ENCODE measurements around the gene PRKACG.
"Not testable (repeated sequence)": the region's sequence is repeated elsewhere in the genome, so short reads cannot be mapped to it uniquely, and the experiment has no call there.

Gene PRKACG

GRCh38 chr9:69003051-69003450 is 10.9 kb downstream of the PRKACG start:
- Histone ChIP-seq H3K27ac (ENCODE audit: low read length) (no peak overlapping the region), H3K4me1 (ENCODE audit: control insufficient read depth, insufficient read depth, low read length) (peaks cover 5% of the 10 kb centered on the region), H3K27me3 (ENCODE audit: control insufficient read depth in 1 of 2, insufficient read depth in 2 of 2, low read length in 2 of 2) (no peaks in the 10 kb centered on the region), H3K4me3 (ENCODE audit: low read length in 2 of 2) (no peak overlapping the region), H3K9ac (ENCODE audit: low read length in 2 of 2) (no peak overlapping the region), H3K36me3 (ENCODE audit: control insufficient read depth in 2 of 2, insufficient read depth in 2 of 2, low read length in 2 of 2) (no peaks in the 10 kb centered on the region), H3K9me3 (ENCODE audit: control insufficient read depth in 2 of 2, low read length in 2 of 2) (no peaks in the 10 kb centered on the region)

GRCh38 chr9:69001921-69002320 is 12.0 kb downstream of the PRKACG start:
- Histone ChIP-seq H3K4me1 (ENCODE audit: control insufficient read depth, insufficient read depth, low read length) (peaks cover 5% of the 10 kb centered on the region), H3K9me3 (ENCODE audit: control insufficient read depth in 2 of 2, low read length in 2 of 2) (no peaks in the 10 kb centered on the region), H3K9ac (ENCODE audit: low read length in 2 of 2) (no peak overlapping the region), H3K36me3 (ENCODE audit: control insufficient read depth in 2 of 2, insufficient read depth in 2 of 2, low read length in 2 of 2) (no peaks in the 10 kb centered on the region), H3K4me3 (ENCODE audit: low read length in 2 of 2) (no peak overlapping the region), H3K27me3 (ENCODE audit: control insufficient read depth in 1 of 2, insufficient read depth in 2 of 2, low read length in 2 of 2) (no peaks in the 10 kb centered on the region), H3K27ac (ENCODE audit: low read length) (no peak overlapping the region)

GRCh38 chr9:68999393-69000105 is 14.4 kb downstream of the PRKACG start:
- H3K27ac ChIP-seq (ENCODE audit: low read length) = no peak overlapping the region
- H3K4me3 ChIP-seq (ENCODE audit: low read length in 2 of 2) = no peak overlapping the region
- peaks cover 5% of the 10 kb centered on the region for H3K4me1 ChIP-seq (ENCODE audit: control insufficient read depth, insufficient read depth, low read length)
- H3K9me3 ChIP-seq (ENCODE audit: control insufficient read depth in 2 of 2, low read length in 2 of 2) = no peaks in the 10 kb centered on the region
- H3K27me3 ChIP-seq (ENCODE audit: control insufficient read depth in 1 of 2, insufficient read depth in 2 of 2, low read length in 2 of 2) = no peaks in the 10 kb centered on the region
- H3K36me3 ChIP-seq (ENCODE audit: control insufficient read depth in 2 of 2, insufficient read depth in 2 of 2, low read length in 2 of 2) = no peaks in the 10 kb centered on the region
- H3K9ac ChIP-seq (ENCODE audit: low read length in 2 of 2) = no peak overlapping the region

- H3K9me3 ChIP-seq (ENCODE audit: control insufficient read depth in 2 of 2, low read length in 2 of 2) = no peaks in the 10 kb centered on the region
- H3K27ac ChIP-seq (ENCODE audit: low read length) = no peak overlapping the region
- H3K4me1 ChIP-seq (ENCODE audit: control insufficient read depth, insufficient read depth, low read length) = peaks cover 5% of the 10 kb centered on the region
- H3K4me3 ChIP-seq (ENCODE audit: low read length in 2 of 2) = no peak overlapping the region
- no peaks in the 10 kb centered on the region for H3K36me3 ChIP-seq (ENCODE audit: control insufficient read depth in 2 of 2, insufficient read depth in 2 of 2, low read length in 2 of 2)
- no peaks in the 10 kb centered on the region for H3K27me3 ChIP-seq (ENCODE audit: control insufficient read depth in 1 of 2, insufficient read depth in 2 of 2, low read length in 2 of 2)
- no peak overlapping the region for H3K9ac ChIP-seq (ENCODE audit: low read length in 2 of 2)
These were observed 15.1 kb downstream of the PRKACG start for GRCh38 chr9:68998812-68999211.

- Histone ChIP-seq H3K9ac (ENCODE audit: low read length in 2 of 2) (no peak overlapping the region), H3K36me3 (ENCODE audit: control insufficient read depth in 2 of 2, insufficient read depth in 2 of 2, low read length in 2 of 2) (no peaks in the 10 kb centered on the region), H3K4me1 (ENCODE audit: control insufficient read depth, insufficient read depth, low read length) (peaks cover 5% of the 10 kb centered on the region), H3K9me3 (ENCODE audit: control insufficient read depth in 2 of 2, low read length in 2 of 2) (no peaks in the 10 kb centered on the region), H3K27ac (ENCODE audit: low read length) (no peak overlapping the region), H3K27me3 (ENCODE audit: control insufficient read depth in 1 of 2, insufficient read depth in 2 of 2, low read length in 2 of 2) (no peaks in the 10 kb centered on the region), H3K4me3 (ENCODE audit: low read length in 2 of 2) (no peak overlapping the region)
These were observed 15.5 kb downstream of the PRKACG start for GRCh38 chr9:68998385-68998784.

- Histone ChIP-seq H3K9ac (ENCODE audit: low read length in 2 of 2) (no peak overlapping the region), H3K9me3 (ENCODE audit: control insufficient read depth in 2 of 2, low read length in 2 of 2) (no peaks in the 10 kb centered on the region), H3K27me3 (ENCODE audit: control insufficient read depth in 1 of 2, insufficient read depth in 2 of 2, low read length in 2 of 2) (no peaks in the 10 kb centered on the region), H3K4me3 (ENCODE audit: low read length in 2 of 2) (no peak overlapping the region), H3K4me1 (ENCODE audit: control insufficient read depth, insufficient read depth, low read length) (peaks cover 5% of the 10 kb centered on the region), H3K36me3 (ENCODE audit: control insufficient read depth in 2 of 2, insufficient read depth in 2 of 2, low read length in 2 of 2) (no peaks in the 10 kb centered on the region), H3K27ac (ENCODE audit: low read length) (no peak overlapping the region)
These were observed 16.2 kb downstream of the PRKACG start for GRCh38 chr9:68997666-68998065.

- H3K9ac ChIP-seq (ENCODE audit: low read length in 2 of 2) = no peak overlapping the region
- no peaks in the 10 kb centered on the region for H3K9me3 ChIP-seq (ENCODE audit: control insufficient read depth in 2 of 2, low read length in 2 of 2)
- no peak overlapping the region for H3K27ac ChIP-seq (ENCODE audit: low read length)
- no peak overlapping the region for H3K4me3 ChIP-seq (ENCODE audit: low read length in 2 of 2)
- H3K4me1 ChIP-seq (ENCODE audit: control insufficient read depth, insufficient read depth, low read length) = peaks cover 5% of the 10 kb centered on the region
- H3K27me3 ChIP-seq (ENCODE audit: control insufficient read depth in 1 of 2, insufficient read depth in 2 of 2, low read length in 2 of 2) = no peaks in the 10 kb centered on the region
- no peaks in the 10 kb centered on the region for H3K36me3 ChIP-seq (ENCODE audit: control insufficient read depth in 2 of 2, insufficient read depth in 2 of 2, low read length in 2 of 2)
These were observed 17.5 kb downstream of the PRKACG start for GRCh38 chr9:68996462-68996861.

GRCh38 chr9:68995776-68996175 is 18.1 kb downstream of the PRKACG start:
- H3K27ac ChIP-seq (ENCODE audit: low read length) = no peak overlapping the region
- H3K4me3 ChIP-seq (ENCODE audit: low read length in 2 of 2) = no peak overlapping the region
- no peaks in the 10 kb centered on the region for H3K9me3 ChIP-seq (ENCODE audit: control insufficient read depth in 2 of 2, low read length in 2 of 2)
- no peaks in the 10 kb centered on the region for H3K36me3 ChIP-seq (ENCODE audit: control insufficient read depth in 2 of 2, insufficient read depth in 2 of 2, low read length in 2 of 2)
- H3K27me3 ChIP-seq (ENCODE audit: control insufficient read depth in 1 of 2, insufficient read depth in 2 of 2, low read length in 2 of 2) = no peaks in the 10 kb centered on the region
- H3K9ac ChIP-seq (ENCODE audit: low read length in 2 of 2) = no peak overlapping the region
- peaks cover 5% of the 10 kb centered on the region for H3K4me1 ChIP-seq (ENCODE audit: control insufficient read depth, insufficient read depth, low read length)

- Histone ChIP-seq H3K36me3 (ENCODE audit: control insufficient read depth in 2 of 2, insufficient read depth in 2 of 2, low read length in 2 of 2) (no peaks in the 10 kb centered on the region), H3K27me3 (ENCODE audit: control insufficient read depth in 1 of 2, insufficient read depth in 2 of 2, low read length in 2 of 2) (no peaks in the 10 kb centered on the region), H3K9me3 (ENCODE audit: control insufficient read depth in 2 of 2, low read length in 2 of 2) (no peaks in the 10 kb centered on the region), H3K27ac (ENCODE audit: low read length) (no peak overlapping the region), H3K4me1 (ENCODE audit: control insufficient read depth, insufficient read depth, low read length) (no peaks in the 10 kb centered on the region), H3K9ac (ENCODE audit: low read length in 2 of 2) (no peak overlapping the region), H3K4me3 (ENCODE audit: low read length in 2 of 2) (no peak overlapping the region)
These were observed 22.5 kb downstream of the PRKACG start for GRCh38 chr9:68991457-68991856.

GRCh38 chr9:68986949-68987348 is 27.0 kb downstream of the PRKACG start:
- H3K4me3 ChIP-seq (ENCODE audit: low read length in 2 of 2); H3K36me3 ChIP-seq (ENCODE audit: control insufficient read depth in 2 of 2, insufficient read depth in 2 of 2, low read length in 2 of 2); H3K9ac ChIP-seq (ENCODE audit: low read length in 2 of 2); H3K9me3 ChIP-seq (ENCODE audit: control insufficient read depth in 2 of 2, low read length in 2 of 2); H3K27ac ChIP-seq (ENCODE audit: low read length); H3K4me1 ChIP-seq (ENCODE audit: control insufficient read depth, insufficient read depth, low read length); H3K27me3 ChIP-seq (ENCODE audit: control insufficient read depth in 1 of 2, insufficient read depth in 2 of 2, low read length in 2 of 2): not testable (repeated sequence)

- Histone ChIP-seq H3K4me3 (ENCODE audit: low read length in 2 of 2) (no peak overlapping the region), H3K36me3 (ENCODE audit: control insufficient read depth in 2 of 2, insufficient read depth in 2 of 2, low read length in 2 of 2) (no peaks in the 10 kb centered on the region), H3K4me1 (ENCODE audit: control insufficient read depth, insufficient read depth, low read length) (peaks cover 14% of the 10 kb centered on the region), H3K9ac (ENCODE audit: low read length in 2 of 2) (no peak overlapping the region), H3K27ac (ENCODE audit: low read length) (no peak overlapping the region), H3K27me3 (ENCODE audit: control insufficient read depth in 1 of 2, insufficient read depth in 2 of 2, low read length in 2 of 2) (no peaks in the 10 kb centered on the region), H3K9me3 (ENCODE audit: control insufficient read depth in 2 of 2, low read length in 2 of 2) (no peaks in the 10 kb centered on the region)
These were observed 30.1 kb downstream of the PRKACG start for GRCh38 chr9:68983522-68984424.

All from stomach smooth muscle (tissue), 2 donors.